ENCODE results near the gene CDH16. TPM values are rescaled to one million over a fixed set of nuclear protein-coding genes. Genes with fewer than 3 reads are reported as not detected.

The CDH16 gene
- total and polyA plus RNA-seq, 2 experiments from 2014 or later = not detected

- TF ChIP-seq, protein P1, sequence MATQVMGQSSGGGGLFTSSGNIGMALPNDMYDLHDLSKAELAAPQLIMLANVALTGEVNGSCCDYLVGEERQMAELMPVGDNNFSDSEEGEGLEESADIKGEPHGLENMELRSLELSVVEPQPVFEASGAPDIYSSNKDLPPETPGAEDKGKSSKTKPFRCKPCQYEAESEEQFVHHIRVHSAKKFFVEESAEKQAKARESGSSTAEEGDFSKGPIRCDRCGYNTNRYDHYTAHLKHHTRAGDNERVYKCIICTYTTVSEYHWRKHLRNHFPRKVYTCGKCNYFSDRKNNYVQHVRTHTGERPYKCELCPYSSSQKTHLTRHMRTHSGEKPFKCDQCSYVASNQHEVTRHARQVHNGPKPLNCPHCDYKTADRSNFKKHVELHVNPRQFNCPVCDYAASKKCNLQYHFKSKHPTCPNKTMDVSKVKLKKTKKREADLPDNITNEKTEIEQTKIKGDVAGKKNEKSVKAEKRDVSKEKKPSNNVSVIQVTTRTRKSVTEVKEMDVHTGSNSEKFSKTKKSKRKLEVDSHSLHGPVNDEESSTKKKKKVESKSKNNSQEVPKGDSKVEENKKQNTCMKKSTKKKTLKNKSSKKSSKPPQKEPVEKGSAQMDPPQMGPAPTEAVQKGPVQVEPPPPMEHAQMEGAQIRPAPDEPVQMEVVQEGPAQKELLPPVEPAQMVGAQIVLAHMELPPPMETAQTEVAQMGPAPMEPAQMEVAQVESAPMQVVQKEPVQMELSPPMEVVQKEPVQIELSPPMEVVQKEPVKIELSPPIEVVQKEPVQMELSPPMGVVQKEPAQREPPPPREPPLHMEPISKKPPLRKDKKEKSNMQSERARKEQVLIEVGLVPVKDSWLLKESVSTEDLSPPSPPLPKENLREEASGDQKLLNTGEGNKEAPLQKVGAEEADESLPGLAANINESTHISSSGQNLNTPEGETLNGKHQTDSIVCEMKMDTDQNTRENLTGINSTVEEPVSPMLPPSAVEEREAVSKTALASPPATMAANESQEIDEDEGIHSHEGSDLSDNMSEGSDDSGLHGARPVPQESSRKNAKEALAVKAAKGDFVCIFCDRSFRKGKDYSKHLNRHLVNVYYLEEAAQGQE (IDR thresholded peaks at IDR 0.05; ENCODE audit: unreplicated experiment) = no peak
- TF ChIP-seq ZNF331 (CRISPR knock-in tag; IDR thresholded peaks at IDR 0.05; ENCODE audit: low read depth) = no peak
- no peak for TF ChIP-seq STAT1 (IDR thresholded peaks at IDR 0.05; ENCODE audit: unreplicated experiment)
Measured at GRCh38 chr16:66869424-66869823, 49.3 kb downstream of the CDH16 start (continued).

- Histone ChIP-seq H3K4me1 (ENCODE audit: insufficient read depth) (no peaks in the 10 kb centered on the region), H3K79me2 (replicated peaks; ENCODE audit: insufficient read depth) (no peaks in the 10 kb centered on the region), H3K4me3 (no peak overlapping the region), H2AFZ (no peak overlapping the region), H3K9me2 (ENCODE audit: insufficient read depth) (no peaks in the 10 kb centered on the region), H3F3A (replicated peaks; ENCODE audit: low read depth) (no peaks in the 10 kb centered on the region), H4K20me1 (replicated peaks; ENCODE audit: insufficient read depth) (no peaks in the 10 kb centered on the region), H3K4me2 (no peak overlapping the region), H3K27ac (ENCODE audit: low read depth) (no peak overlapping the region), H3K27me3 (ENCODE audit: insufficient read depth) (no peaks in the 10 kb centered on the region), H3K36me3 (ENCODE audit: insufficient read depth) (no peaks in the 10 kb centered on the region)
- H3K27me3 Mint-ChIP-seq (ENCODE audit: insufficient read depth, low read depth, poor library complexity) = peaks cover 4% of the 10 kb centered on the region
- no peaks in the 10 kb centered on the region for H3K9me3 Mint-ChIP-seq
- ATAC-seq (no peak), DNase-seq (ENCODE audit: low spot score) (no peak)
- TF ChIP-seq EZH2phosphoT487 (IDR thresholded peaks at IDR 0.05; ENCODE audit: unreplicated experiment) = no peak
- TF ChIP-seq STAT1 (IDR thresholded peaks at IDR 0.05; ENCODE audit: unreplicated experiment) = no peak
- no peak for TF ChIP-seq CREB1 (CRISPR knock-in tag; IDR thresholded peaks at IDR 0.05; ENCODE audit: low read depth)
- TF ChIP-seq ZNF114 (CRISPR knock-in tag; IDR thresholded peaks at IDR 0.05) = no peak
- no peak for TF ChIP-seq NANOG (IDR thresholded peaks at IDR 0.05; ENCODE audit: borderline replicate concordance)
- TF ChIP-seq ZNF331 (CRISPR knock-in tag; IDR thresholded peaks at IDR 0.05; ENCODE audit: low read depth) = no peak
- TF ChIP-seq, protein P2, sequence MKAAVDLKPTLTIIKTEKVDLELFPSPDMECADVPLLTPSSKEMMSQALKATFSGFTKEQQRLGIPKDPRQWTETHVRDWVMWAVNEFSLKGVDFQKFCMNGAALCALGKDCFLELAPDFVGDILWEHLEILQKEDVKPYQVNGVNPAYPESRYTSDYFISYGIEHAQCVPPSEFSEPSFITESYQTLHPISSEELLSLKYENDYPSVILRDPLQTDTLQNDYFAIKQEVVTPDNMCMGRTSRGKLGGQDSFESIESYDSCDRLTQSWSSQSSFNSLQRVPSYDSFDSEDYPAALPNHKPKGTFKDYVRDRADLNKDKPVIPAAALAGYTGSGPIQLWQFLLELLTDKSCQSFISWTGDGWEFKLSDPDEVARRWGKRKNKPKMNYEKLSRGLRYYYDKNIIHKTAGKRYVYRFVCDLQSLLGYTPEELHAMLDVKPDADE (IDR thresholded peaks at IDR 0.05) = no peak
- H3K27ac Mint-ChIP-seq = no peak overlapping the region
- no peaks in the 10 kb centered on the region; the same call in 2 of the 3 replicates for H3K4me1 Mint-ChIP-seq
- no peak overlapping the region for H3K4me3 Mint-ChIP-seq
- H3K36me3 Mint-ChIP-seq (ENCODE audit: low read depth) = no peaks in the 10 kb centered on the region
Measured at GRCh38 chr16:66863707-66864106, 55.0 kb downstream of the CDH16 start.

DNA sequence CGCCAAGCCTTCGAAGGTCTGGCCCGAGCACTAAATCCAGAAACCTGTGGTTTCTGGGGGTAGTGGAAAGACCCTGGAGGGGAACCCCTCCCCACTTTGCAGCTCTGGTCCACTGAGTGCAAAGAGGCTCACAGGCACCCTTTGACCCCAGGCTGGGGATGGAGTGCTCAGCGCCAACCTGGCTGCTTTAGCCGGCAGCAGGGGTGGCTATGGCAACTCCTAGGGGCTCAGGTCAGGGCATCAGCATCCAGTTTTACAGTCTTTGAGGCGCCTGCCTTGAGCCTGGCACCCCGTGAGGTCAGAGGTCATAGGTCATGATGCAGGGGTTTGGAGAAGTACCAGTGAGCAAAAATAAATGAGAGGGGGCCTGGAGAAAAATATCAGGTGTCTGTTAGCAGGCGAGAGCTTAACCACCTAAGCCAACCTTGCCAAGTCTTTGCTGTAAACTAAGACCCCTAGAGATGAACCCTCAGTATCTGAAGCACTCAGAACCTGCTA, 56.6 kb downstream of the CDH16 start:
- H3K9me3 Mint-ChIP-seq = no peaks in the 10 kb centered on the region
- Histone ChIP-seq H3K4me2 (no peak overlapping the region), H3F3A (replicated peaks; ENCODE audit: low read depth) (no peaks in the 10 kb centered on the region), H3K4me1 (ENCODE audit: insufficient read depth) (no peaks in the 10 kb centered on the region), H3K79me2 (replicated peaks; ENCODE audit: insufficient read depth) (no peaks in the 10 kb centered on the region), H3K4me3 (no peak overlapping the region), H4K20me1 (replicated peaks; ENCODE audit: insufficient read depth) (no peaks in the 10 kb centered on the region), H3K36me3 (ENCODE audit: insufficient read depth) (no peaks in the 10 kb centered on the region), H3K9me2 (ENCODE audit: insufficient read depth) (no peaks in the 10 kb centered on the region), H2AFZ (no peak overlapping the region), H3K27ac (ENCODE audit: low read depth) (no peak overlapping the region), H3K27me3 (ENCODE audit: insufficient read depth) (no peaks in the 10 kb centered on the region)
- no peak for ATAC-seq
- H3K36me3 Mint-ChIP-seq (ENCODE audit: low read depth) = no peaks in the 10 kb centered on the region
- no peak for DNase-seq (ENCODE audit: low spot score)
- no peaks in the 10 kb centered on the region for H3K4me1 Mint-ChIP-seq
- no peak overlapping the region for H3K4me3 Mint-ChIP-seq
- no peak overlapping the region for H3K27ac Mint-ChIP-seq
- peaks cover 4% of the 10 kb centered on the region for H3K27me3 Mint-ChIP-seq (ENCODE audit: insufficient read depth, low read depth, poor library complexity)
- TF ChIP-seq CREB1 (CRISPR knock-in tag; IDR thresholded peaks at IDR 0.05; ENCODE audit: low read depth) (no peak), ZNF331 (CRISPR knock-in tag; IDR thresholded peaks at IDR 0.05; ENCODE audit: low read depth) (no peak), STAT1 (IDR thresholded peaks at IDR 0.05; ENCODE audit: unreplicated experiment) (no peak)
- TF ChIP-seq, protein P2 (IDR thresholded peaks at IDR 0.05) = no peak

All from GM23338 (cell line).